ENCODE data around the gene MDK.

DNA sequence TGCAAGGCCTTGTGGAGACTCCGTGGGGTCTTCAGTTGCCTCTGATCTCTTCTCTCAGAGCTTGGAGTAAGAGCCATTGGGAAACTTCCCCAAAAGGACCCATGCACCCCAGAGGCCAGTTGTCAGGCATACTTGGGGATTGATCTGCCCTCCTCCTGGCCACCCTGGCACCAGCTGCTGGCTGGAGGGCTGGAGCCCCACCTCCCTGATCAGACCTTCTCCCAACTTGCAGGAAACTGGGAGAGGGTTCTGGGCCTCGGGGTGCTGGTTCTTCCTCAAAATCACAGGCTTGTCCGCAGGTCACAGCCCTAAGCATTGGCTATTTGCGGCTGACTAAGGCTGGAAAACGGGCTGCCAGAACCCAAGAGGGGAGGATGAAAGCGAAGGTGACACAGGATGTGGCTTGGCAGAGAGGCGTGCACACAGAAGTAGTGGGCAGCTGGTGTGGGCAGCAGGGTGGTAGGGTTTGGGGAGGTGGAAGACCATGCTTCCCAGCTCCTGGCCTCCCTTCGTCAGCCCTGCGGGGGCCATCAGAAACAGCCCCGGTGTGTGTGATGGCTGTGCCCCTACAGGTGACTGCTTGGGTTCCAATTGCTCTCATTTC, 35.5 kb upstream of the MDK start:
- TF ChIP-seq, protein P1, sequence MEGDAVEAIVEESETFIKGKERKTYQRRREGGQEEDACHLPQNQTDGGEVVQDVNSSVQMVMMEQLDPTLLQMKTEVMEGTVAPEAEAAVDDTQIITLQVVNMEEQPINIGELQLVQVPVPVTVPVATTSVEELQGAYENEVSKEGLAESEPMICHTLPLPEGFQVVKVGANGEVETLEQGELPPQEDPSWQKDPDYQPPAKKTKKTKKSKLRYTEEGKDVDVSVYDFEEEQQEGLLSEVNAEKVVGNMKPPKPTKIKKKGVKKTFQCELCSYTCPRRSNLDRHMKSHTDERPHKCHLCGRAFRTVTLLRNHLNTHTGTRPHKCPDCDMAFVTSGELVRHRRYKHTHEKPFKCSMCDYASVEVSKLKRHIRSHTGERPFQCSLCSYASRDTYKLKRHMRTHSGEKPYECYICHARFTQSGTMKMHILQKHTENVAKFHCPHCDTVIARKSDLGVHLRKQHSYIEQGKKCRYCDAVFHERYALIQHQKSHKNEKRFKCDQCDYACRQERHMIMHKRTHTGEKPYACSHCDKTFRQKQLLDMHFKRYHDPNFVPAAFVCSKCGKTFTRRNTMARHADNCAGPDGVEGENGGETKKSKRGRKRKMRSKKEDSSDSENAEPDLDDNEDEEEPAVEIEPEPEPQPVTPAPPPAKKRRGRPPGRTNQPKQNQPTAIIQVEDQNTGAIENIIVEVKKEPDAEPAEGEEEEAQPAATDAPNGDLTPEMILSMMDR (IDR thresholded peaks at IDR 0.05; ENCODE audit: low read depth, low read length, poor library complexity, severe bottlenecking), result no peak
- TF ChIP-seq EZH2phosphoT487 (IDR thresholded peaks at IDR 0.05; ENCODE audit: borderline replicate concordance, low read length), result no peak
